MG63 (cell line): ENCODE measurements around the gene GBGT1. TPM values are rescaled to one million over a fixed set of nuclear protein-coding genes. Genes with fewer than 3 reads are reported as not detected.

ENCODE experiments used
- DNase-seq: peaks from one replicate; pipeline ENCODE4 v3.0.0-alpha.2; 2020
- H3K27me3 ChIP-seq: fragments of 250-450 bp; sonication (Bioruptor Pico); 2 replicates; pipeline ENCODE4 v1.5.1; 2020; ENCODE audit warnings: mild to moderate bottlenecking, moderate library complexity
- H3K36me3 ChIP-seq: fragments of 250-450 bp; sonication (Bioruptor Pico); 2 replicates; pipeline ENCODE4 v1.5.1; 2020; ENCODE audit warnings: mild to moderate bottlenecking, moderate library complexity
- H3K4me3 ChIP-seq: fragments of 250-450 bp; sonication (Bioruptor Pico); 2 replicates; pipeline ENCODE4 v1.5.1; 2020; ENCODE audit warnings: mild to moderate bottlenecking, moderate library complexity
- H3K9me3 ChIP-seq: fragments of 250-450 bp; sonication (Bioruptor Pico); 2 replicates; pipeline ENCODE4 v1.5.1; 2020; ENCODE audit warnings: mild to moderate bottlenecking, moderate library complexity
- total RNA-seq: library from RNA; depleted of rRNA; stranded (reverse); fragments of >200 nt; shearing (Covaris generic); gene quantifications from 2 replicates; pipeline ENCODE4 v1.2.3, GENCODE V29; 2014; ENCODE audit warnings: low replicate concordance

Gene GBGT1
- total RNA-seq, 1 experiment from 2014 or later: 7.6 TPM

DNA sequence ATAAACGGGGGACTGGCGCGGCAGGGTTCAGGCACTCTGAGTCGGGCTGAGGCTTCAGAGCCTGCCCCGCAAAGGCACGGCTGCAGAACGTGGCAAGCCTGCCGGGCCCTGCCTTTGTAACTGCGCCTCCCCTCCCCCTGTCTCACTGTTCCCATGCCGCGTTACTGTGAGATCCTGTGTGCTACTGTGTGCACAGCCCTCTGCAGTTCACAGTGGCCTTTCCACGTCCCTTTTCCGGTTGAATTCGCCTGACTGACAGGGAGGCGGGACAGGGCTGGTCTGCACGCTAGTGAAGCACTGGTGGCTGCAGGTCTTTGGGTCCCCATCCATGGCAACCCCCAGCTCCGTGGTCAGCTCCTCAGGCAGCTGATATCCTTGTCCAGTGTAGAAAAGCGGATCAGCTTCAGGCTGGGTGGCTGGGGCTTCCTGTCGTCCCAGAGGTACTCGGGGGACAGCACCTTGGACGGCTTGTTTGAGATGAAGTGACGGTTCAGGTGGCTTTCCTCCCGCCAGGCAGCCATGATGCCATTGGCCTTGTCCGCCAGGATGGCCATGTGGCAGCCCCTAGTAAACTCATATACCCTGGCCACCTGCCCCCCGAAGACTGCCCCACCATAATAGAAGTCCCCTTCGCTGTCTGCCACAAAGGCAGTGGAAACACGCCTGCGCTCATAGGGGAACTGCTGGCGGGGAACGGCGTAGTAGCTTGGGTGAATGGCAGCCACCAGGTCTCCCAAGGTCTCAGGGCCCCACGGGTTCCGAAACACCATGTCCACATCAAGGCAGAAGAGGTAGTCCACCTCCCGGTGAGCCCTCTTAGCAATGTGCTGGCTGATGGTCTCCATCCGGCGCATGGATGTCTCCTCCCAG is 10.3 kb downstream of the GBGT1 start:
- no peaks in the 10 kb centered on the region for H3K9me3 ChIP-seq
- no peak for DNase-seq
- peaks cover 5% of the 10 kb centered on the region; the same call in 1 of the 2 replicates for H3K36me3 ChIP-seq
- no peaks in the 10 kb centered on the region for H3K27me3 ChIP-seq
- no peak overlapping the region for H3K4me3 ChIP-seq

DNA sequence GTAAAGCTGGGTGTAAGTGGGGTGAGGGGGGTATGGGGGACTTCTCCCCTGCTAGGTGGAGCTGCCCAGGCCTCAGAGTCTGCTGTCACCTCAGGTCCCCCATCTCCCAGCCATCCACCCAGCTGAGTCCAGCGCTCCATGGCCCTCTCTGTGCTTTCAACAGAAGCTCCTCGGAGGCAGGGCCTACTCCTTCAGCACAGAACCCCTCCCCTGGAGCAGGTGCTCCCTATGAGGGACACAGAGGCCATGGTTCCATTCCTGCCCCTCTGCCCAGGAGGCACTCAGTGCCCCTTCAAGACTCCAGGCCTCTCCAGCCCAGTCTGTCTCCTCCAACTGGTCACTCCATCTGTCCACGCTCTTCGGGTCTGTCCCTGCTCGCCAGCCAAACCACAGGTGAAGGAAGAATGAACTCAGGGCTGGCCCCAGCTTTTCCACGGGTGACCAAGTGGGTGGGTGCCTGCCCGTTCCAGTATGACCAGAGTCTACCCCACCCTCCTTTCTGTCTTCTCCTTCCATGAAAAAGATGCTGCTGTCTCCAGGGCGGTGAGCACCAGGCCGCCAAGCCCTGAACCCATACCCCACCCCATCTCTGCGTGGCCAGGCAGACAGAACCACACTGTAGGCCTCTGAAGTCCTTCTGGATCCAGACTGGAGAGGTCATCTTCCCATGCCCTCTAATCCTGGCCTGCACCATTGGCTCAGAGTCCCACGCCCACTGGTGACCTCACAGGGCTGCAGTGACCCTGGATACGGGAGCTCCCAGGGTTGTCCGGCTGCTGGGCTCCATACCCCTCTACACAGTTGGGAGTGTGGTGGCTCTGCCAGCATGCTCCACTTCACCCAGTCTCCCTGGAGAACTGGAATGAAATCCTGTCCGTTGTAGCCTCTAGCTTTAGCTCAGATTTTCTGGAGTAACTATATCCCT is 11.9 kb downstream of the GBGT1 start:
- Histone ChIP-seq H3K27me3 (no peaks in the 10 kb centered on the region), H3K36me3 (no peaks in the 10 kb centered on the region)
- no peak for DNase-seq

DNA sequence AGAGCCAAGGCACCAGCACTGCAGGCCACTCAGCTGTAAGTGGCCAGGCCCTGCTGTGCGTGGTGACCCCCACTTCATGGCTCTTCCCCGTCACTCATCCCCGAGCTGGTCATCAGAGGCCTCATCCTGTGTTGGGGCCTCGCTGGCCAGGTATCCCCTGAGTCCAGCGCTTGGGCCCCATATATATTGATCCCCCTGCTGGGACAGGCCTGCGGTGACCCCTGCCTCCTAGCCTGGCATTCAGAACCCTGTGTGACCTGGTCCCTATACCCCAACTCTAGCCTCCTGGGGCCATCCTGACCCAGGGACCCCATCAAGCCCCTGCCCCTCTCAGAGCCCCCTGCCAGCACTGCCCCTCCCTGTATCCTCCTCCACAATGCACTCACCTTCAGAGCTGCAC is 12.7 kb downstream of the GBGT1 start:
- Histone ChIP-seq H3K27me3 (no peaks in the 10 kb centered on the region), H3K4me3 (no peak overlapping the region), H3K9me3 (no peaks in the 10 kb centered on the region), H3K36me3 (no peaks in the 10 kb centered on the region)
- no peak for DNase-seq

More for the DNA sequence above, 11.9 kb downstream of the GBGT1 start:
- H3K4me3 ChIP-seq: no peak overlapping the region
- H3K9me3 ChIP-seq: no peaks in the 10 kb centered on the region

DNA sequence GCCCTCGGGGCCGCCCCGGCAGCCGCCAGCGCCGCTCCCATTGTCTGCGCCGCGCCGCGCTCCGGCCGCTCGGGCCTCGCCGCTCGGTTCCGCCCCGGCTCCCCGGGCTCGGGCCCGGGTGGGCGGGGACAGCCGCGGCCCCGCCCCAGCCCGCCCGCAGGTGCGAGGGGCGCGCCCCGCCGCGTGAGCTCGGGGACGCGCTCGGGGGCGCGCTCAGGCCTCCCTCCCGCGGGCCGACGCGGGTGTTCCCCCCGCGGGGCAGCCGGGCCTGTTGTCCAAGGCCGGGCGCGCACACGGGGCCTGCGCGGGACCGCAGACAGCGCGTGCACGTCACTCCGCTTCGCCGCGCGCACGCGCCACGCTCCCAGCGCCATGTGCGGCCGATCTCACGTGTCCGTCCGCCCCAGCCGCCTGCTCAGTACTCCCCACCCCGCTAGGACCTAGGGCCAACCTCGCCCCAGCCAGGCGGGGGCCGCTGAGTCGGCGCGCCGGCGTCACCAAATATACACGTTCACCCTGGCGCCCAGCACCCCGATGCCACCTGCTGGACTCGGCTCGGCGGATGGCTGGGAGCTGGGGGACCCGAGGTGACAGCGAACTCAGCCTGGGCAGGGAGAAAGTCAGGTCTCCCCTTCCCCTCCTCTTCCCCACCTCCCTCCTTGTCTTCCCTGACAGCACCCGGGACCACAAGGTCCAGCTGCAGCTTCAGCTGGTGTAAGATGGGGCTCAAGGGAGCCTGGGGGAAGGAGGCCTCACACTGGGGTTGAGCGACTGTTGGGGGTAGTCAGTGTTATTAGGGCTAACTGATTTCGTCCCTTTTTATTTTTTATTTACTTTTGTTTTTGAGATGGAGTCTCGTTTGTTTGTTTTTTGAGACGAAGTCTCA is 14.3 kb downstream of the GBGT1 start:
- no peaks in the 10 kb centered on the region for H3K36me3 ChIP-seq
- H3K9me3 ChIP-seq: no peaks in the 10 kb centered on the region
- DNase-seq: peak; percentile 93
- no peaks in the 10 kb centered on the region for H3K27me3 ChIP-seq
- H3K4me3 ChIP-seq: peak overlapping the region; percentile 53

- no peaks in the 10 kb centered on the region for H3K9me3 ChIP-seq
- peak; percentile 46 for DNase-seq
- peak overlapping the region; percentile 63 for H3K4me3 ChIP-seq
- H3K27me3 ChIP-seq: no peaks in the 10 kb centered on the region
- H3K36me3 ChIP-seq: no peaks in the 10 kb centered on the region
Measured at GRCh38 chr9:133148199-133149129, 15.2 kb downstream of the GBGT1 start.

DNA sequence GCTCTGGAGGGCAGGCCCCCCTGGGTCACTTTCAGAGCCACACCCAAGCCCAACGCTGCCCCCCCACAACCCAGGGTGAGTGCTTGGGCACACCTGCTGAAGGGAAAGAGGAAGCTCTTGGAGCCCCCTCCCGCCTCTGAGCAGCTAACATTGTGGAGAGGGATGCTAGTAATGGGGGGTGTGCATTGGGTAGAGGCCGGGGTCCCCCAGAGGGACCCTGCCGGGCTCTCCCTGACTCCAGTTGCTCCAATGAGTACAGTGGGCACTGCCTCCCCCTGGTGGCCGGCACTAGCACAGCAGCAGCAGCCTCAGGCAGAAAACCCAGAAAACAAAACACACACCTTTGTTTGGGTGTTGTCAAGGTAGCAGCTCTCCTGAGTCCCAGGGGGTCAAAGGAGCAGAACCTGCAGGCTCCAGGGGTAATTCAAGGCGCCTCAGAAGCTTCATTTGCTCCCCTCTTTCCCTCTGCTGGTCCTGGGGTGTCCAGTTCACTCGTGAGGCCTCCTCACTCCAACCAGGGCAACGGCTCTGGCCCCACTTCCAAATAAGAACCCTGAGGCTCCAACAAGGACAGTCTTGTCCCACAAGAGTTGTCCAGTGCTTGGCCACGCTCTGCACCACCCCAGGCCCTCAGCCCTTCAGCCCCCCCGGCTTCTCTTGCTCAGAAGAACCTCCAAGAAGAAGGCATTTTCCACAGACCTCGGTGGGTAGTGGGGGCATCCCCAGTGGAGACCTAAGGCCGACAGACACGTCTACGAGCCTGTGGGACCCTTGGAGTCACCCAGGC is 16.1 kb downstream of the GBGT1 start:
- Histone ChIP-seq H3K9me3 (no peaks in the 10 kb centered on the region), H3K27me3 (no peaks in the 10 kb centered on the region), H3K36me3 (no peaks in the 10 kb centered on the region), H3K4me3 (peak overlapping the region; percentile 63)
- peak; percentile 54 for DNase-seq

DNA sequence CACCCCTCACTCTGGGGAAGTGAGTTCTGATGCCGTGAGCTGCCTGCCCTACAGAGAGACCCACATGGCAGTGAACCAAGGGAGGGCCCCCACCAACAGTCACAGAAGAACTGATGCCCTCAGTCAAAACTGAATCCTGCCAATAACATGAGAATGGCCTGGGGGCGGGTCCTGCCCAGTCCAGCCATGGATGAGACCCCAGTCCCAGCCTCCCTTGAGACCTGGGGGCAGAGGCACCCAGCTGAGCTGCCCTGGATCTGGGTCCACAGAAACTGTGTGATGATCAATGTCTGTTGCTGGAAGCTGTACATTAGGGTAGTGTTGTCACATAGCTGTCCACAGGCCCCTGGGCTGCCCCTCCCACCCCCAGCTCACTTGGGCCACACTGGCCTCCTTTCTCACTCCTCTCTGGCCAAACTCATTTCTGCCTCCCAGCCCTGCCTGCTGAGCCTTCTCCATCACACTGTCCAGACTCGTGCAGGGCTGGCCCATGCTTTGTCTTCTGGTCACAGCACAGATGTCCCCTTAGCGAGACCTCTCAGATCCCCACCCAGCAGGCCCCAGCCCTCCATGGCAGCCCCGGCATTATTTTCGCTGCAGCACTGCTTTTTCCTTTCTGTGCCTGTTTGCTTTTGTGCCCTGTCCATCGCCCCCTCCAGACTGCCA is 16.8 kb downstream of the GBGT1 start:
- no peak for DNase-seq
- H3K4me3 ChIP-seq: no peak overlapping the region
- H3K9me3 ChIP-seq: no peaks in the 10 kb centered on the region
- no peaks in the 10 kb centered on the region for H3K36me3 ChIP-seq
- H3K27me3 ChIP-seq: no peaks in the 10 kb centered on the region

DNA sequence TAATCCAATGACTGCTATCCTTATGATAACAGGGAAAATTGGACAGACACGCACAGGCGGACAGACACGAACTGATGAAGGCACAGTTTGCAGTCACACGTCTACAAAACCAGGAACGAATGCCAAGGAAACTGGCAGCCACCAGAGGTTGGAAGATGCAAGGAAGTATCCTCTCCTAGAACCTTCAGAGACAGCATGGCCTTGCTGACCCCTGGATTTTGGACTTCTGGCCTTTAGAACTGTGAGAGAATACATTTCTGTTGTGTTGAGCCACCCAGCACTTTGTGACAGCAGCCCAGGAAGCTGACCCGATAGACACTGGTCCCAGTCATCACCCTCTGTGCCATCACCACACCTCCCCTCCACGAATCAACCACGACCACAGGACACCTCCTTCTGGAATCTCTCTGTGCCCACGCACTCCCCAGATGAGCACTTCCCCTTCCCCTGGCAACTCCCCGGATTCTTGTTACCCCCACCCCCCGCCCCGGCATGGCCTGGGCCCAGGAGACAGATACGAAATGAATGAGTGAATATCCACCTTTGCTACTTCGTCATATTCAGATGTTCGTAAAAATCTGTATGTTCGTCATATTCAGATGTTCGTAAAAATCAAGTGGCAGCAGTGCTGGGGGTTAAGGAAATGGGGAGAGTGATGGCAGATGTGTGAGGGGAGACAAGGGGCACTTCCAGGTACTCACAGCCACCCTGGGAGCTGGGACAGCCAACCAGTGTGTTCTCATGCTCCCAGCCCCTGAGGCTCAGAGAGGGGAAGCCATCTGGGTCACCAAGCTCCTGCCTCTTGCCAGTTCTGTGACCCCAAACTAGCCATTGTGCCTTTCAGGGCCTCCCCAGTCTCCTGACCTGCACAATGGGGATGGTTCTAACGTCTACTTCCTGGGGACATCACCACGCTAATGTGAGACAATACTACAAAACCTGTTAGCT is 18.5 kb downstream of the GBGT1 start:
- Histone ChIP-seq H3K36me3 (no peaks in the 10 kb centered on the region), H3K9me3 (no peaks in the 10 kb centered on the region), H3K4me3 (no peak overlapping the region; the same call in 1 of the 2 replicates), H3K27me3 (no peaks in the 10 kb centered on the region)
- no peak for DNase-seq

DNA sequence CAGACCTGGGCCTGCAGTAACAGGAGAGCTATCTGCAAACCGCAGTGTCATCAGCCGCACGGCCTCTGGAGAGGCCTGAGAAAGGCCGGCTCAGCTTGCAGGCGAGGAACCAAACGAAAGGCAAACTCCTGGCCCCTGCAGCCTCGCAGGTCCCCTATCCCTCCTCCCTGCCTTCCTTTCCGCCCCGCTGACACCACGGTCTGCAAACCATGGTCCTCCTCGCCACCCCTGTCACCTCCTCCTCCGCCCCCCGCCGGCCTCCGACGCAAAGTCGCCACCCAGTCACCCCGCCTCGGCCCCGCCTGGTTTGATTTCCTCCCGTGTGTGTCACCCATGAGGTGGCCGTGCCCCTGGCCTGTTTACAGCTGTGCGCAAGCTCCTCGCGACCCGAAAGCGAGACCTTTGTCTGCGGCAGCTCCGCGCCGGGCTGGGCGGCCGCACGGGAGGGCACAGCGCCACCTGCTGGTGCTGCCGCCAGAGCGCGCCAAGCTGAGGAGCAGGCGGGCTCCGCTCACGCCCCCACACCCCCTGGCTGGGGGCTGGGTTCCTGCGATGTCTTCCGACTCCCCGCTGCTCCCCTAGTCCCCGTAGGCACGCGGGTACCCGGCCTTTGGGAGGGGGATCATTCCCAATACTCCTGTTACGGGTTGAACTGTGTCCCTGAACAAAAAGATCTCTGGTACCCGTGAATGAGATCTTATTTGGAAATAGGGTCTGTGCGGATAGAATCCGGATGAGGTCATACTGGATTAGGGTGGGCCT is 19.4 kb downstream of the GBGT1 start:
- no peaks in the 10 kb centered on the region for H3K27me3 ChIP-seq
- H3K9me3 ChIP-seq: no peaks in the 10 kb centered on the region
- peak overlapping the region; percentile 22; the same call in 1 of the 2 replicates for H3K4me3 ChIP-seq
- DNase-seq: peak; percentile 75
- H3K36me3 ChIP-seq: no peaks in the 10 kb centered on the region

DNA sequence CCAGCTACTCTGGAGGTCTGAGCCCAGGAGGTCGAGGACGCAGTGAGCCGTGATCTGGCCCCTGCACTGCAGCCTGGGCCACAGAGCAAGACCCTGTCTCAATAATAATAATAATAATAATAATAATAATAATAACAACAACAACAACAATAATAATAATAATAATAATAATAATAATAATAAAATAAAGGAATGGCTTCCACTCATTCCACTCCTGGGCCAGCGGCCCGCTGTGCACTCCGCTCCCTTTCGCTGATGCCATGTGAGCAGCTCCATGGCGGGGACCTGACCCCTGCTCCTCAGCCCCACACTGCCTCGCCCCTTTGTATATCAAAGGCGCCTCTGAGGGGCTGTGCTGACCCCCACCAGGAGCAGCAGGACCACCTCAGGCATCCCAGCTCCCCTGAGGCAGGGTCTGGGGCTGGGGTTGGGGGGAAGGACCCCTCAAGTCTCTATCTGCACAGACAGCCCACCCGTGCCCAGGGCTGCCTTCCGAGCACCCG is 20.0 kb downstream of the GBGT1 start:
- no peaks in the 10 kb centered on the region for H3K36me3 ChIP-seq
- H3K4me3 ChIP-seq: no peak overlapping the region
- DNase-seq: no peak
- H3K27me3 ChIP-seq: no peaks in the 10 kb centered on the region
- no peaks in the 10 kb centered on the region for H3K9me3 ChIP-seq

DNA sequence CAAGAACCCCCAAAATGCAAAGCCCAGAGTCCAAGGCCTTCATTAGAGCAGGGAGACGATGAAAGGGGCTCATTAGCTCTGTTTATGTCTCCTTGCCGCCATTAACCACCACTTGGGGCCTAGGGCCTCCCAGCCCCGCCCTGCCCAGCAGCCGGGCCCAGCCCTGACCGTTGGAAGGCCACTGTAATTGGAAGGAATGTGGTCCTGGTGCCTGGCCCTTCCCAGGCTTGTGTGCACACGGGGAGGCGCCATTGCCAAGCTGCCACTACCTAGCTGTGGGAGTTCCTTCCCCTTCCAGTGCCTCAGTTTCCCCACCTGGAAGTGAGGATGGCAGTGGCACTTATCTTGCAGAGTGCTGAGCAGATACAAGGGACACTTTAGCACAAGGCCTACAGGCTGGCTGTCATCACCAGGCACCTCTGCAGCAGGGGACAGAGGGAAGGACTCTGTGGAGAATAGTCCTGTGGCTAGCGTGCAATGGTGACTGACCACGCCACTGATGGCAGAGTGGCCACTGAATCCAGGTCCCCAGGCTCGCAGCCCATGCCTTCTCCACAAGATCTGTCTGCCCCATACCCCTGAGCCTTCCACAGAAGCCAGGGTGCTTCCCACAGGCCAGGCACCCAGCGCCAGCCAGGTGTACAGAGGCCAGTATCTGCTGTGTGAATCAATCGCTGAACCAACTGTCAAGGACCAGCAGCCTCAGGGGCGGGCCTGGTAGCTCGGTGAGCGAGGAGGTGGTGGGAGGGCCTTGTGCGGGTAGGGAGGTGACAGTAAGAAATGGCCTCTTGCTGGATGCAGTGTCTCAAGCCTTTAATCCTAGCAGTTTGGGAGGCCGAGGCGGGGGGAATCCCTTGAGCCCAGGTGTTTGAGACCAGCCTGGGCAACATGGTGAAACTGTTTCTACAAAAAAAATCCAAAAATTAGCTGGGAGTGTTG is 20.8 kb downstream of the GBGT1 start:
- Histone ChIP-seq H3K9me3 (no peaks in the 10 kb centered on the region), H3K27me3 (no peaks in the 10 kb centered on the region), H3K36me3 (no peaks in the 10 kb centered on the region), H3K4me3 (no peak overlapping the region)
- DNase-seq: no peak
